HL-60 (cell line): Measurements from ENCODE around the gene GSTCD.

Experiments used
- CTCF ChIP-seq: IDR thresholded peaks from one replicate; pipeline ENCODE4 v1.5.1; 2011; ENCODE audit warnings: low read length, control low read depth, inconsistent platforms; ENCODE audit not compliant: insufficient read depth
- GABPA ChIP-seq: IDR thresholded peaks from 2 replicates; pipeline ENCODE4 v1.6.1; 2012; ENCODE audit warnings: low read depth
- POLR2AphosphoS5 ChIP-seq: IDR thresholded peaks from 2 replicates; pipeline ENCODE4 v1.6.1; 2012; ENCODE audit warnings: low read depth
- REST ChIP-seq: IDR thresholded peaks from 2 replicates; pipeline ENCODE4 v1.6.1; 2012; ENCODE audit warnings: low read depth; ENCODE audit not compliant: insufficient replicate concordance
- SPI1 ChIP-seq: IDR thresholded peaks from 2 replicates; pipeline ENCODE4 v1.6.1; 2012; ENCODE audit warnings: low read depth, mild to moderate bottlenecking, borderline replicate concordance

DNA sequence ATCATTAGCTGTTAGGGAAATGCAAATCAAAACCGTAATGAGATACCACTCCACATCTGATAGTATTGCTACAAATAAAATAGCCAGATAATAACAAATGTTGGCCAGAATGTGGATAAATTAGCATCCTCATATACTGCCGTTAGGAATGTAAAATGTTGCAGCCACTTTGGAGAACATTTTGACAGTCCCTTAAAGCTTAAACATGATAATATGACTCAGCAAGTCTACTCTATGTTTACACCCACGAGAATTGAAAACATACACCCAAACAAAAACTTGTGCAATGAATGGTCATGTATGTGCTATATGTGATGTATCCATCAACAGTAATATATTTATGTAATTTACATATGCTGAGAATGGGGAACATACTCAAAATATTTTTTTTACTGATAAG is 78.2 kb downstream of the GSTCD start:
- TF ChIP-seq REST, result no peak
- no peak for TF ChIP-seq POLR2AphosphoS5
- TF ChIP-seq CTCF, result no peak
- TF ChIP-seq SPI1, result no peak
- TF ChIP-seq GABPA, result no peak
